Loucy (cell line): ENCODE measurements around the gene DMAP1.

Source experiments
- H2AFZ ChIP-seq: fragments of 200-600 bp; sonication (generic); 2 replicates; pipeline ENCODE4 v1.6.0; 2016; ENCODE audit warnings: antibody characterized with exemption, mild to moderate bottlenecking, low read length, moderate library complexity
- H3F3A ChIP-seq: fragments of 200-600 bp; 2 replicates; pipeline ENCODE4 v1.6.0; 2016; ENCODE audit warnings: antibody characterized with exemption, low read depth, mild to moderate bottlenecking
- H3K27me3 ChIP-seq: fragments of 200-600 bp; sonication (generic); 2 replicates; pipeline ENCODE4 v1.6.1; 2014; ENCODE audit warnings: low read length, mild to moderate bottlenecking; ENCODE audit not compliant: insufficient read depth, poor library complexity, severe bottlenecking
- H3K36me3 ChIP-seq: fragments of 200-600 bp; sonication (generic); 2 replicates; pipeline ENCODE4 v1.6.1; 2016; ENCODE audit warnings: low read length; ENCODE audit not compliant: insufficient read depth
- H3K4me1 ChIP-seq: fragments of 200-600 bp; sonication (generic); 2 replicates; pipeline ENCODE4 v1.5.1; 2014; ENCODE audit warnings: low read length, mild to moderate bottlenecking; ENCODE audit not compliant: insufficient read depth, poor library complexity, severe bottlenecking
- H3K4me2 ChIP-seq: fragments of 200-600 bp; sonication (generic); 2 replicates; pipeline ENCODE4 v1.6.0; 2014; ENCODE audit warnings: antibody characterized with exemption, low read length, low read depth, mild to moderate bottlenecking; ENCODE audit not compliant: poor library complexity, severe bottlenecking
- H3K4me3 ChIP-seq: fragments of 200-600 bp; sonication (generic); 2 replicates; pipeline ENCODE4 v1.5.1; 2014; ENCODE audit warnings: low read length, mild to moderate bottlenecking, mixed read lengths; ENCODE audit not compliant: poor library complexity, severe bottlenecking
- H3K79me2 ChIP-seq: fragments of 200-600 bp; sonication (generic); 2 replicates; pipeline ENCODE4 v1.6.1; 2014; ENCODE audit warnings: low read length; ENCODE audit not compliant: insufficient read depth
- H3K9ac ChIP-seq: fragments of 200-600 bp; sonication (generic); 2 replicates; pipeline ENCODE4 v1.6.0; 2014; ENCODE audit warnings: mild to moderate bottlenecking, low read depth, low read length, moderate library complexity; ENCODE audit not compliant: poor library complexity, severe bottlenecking
- H3K9me2 ChIP-seq: fragments of 200-600 bp; sonication (generic); replicated peaks from 2 replicates; pipeline ENCODE4 v1.6.1; 2016; ENCODE audit warnings: low read depth, low read length, mixed read lengths
- H3K9me3 ChIP-seq: fragments of 200-600 bp; sonication (generic); 2 replicates; pipeline ENCODE4 v1.6.1; 2014; ENCODE audit warnings: mild to moderate bottlenecking, antibody characterized with exemption, low read length, low read depth; ENCODE audit not compliant: insufficient read depth
- H4K20me1 ChIP-seq: fragments of 200-600 bp; sonication (generic); 2 replicates; pipeline ENCODE4 v1.6.0; 2014; ENCODE audit warnings: antibody characterized with exemption, low read length, mild to moderate bottlenecking; ENCODE audit not compliant: insufficient read depth, poor library complexity, severe bottlenecking
- CTCF ChIP-seq: fragments of 200-600 bp; sonication (generic); conservative IDR thresholded peaks from 2 replicates; pipeline ENCODE4 v1.5.1; 2014; ENCODE audit warnings: mild to moderate bottlenecking, antibody characterized with exemption, low read length
- EZH2phosphoT487 ChIP-seq: fragments of 200-600 bp; IDR thresholded peaks from 2 replicates; pipeline ENCODE4 v1.6.1; 2018; ENCODE audit warnings: antibody characterized with exemption, mild to moderate bottlenecking, moderate library complexity, borderline replicate concordance

DMAP1 gene

DNA sequence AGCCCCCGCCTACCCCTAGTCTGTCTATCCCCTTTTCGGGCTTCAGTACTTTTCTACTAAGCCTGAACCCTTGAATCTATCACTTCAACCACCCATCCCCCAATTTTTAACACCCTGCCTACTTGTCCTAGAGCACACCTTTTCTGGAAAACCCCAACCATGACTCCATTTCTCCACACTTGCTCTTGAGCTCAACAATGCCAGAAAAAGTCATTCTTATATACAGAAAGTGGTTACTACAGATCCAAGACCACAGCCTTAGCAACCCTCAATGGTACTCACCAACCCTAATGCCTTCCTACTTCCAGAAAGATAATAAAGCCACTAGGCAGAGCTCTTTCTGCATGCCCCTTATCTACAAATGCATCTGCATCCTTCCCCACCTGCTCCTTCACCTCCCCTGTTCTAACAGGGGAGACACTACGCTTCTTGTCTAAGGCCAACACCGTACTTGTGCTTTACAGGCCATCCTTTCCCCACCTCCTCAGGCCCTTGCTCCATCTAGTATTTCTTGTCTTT is 41.2 kb downstream of the DMAP1 start:
- no peaks in the 10 kb centered on the region for H3K27me3 ChIP-seq
- no peak overlapping the region for H3K9ac ChIP-seq
- TF ChIP-seq EZH2phosphoT487 (no peak), CTCF (no peak)
- no peaks in the 10 kb centered on the region for H3K9me3 ChIP-seq
- peaks cover 6% of the 10 kb centered on the region; the same call in 1 of the 2 replicates for H3F3A ChIP-seq
- H3K4me2 ChIP-seq = peak overlapping the region; percentile 53
- H2AFZ ChIP-seq = no peak overlapping the region
- H4K20me1 ChIP-seq = no peaks in the 10 kb centered on the region
- peaks cover 10% of the 10 kb centered on the region for H3K36me3 ChIP-seq
- H3K79me2 ChIP-seq = no peaks in the 10 kb centered on the region
- peak overlapping the region; percentile 37 for H3K4me3 ChIP-seq
- H3K9me2 ChIP-seq = no peaks in the 10 kb centered on the region
- H3K4me1 ChIP-seq = peaks cover 24% of the 10 kb centered on the region

- Histone ChIP-seq H3F3A (peaks cover 6% of the 10 kb centered on the region; the same call in 1 of the 2 replicates), H3K9me2 (no peaks in the 10 kb centered on the region), H2AFZ (no peak overlapping the region), H3K9me3 (no peaks in the 10 kb centered on the region), H3K4me1 (peaks cover 24% of the 10 kb centered on the region), H3K79me2 (no peaks in the 10 kb centered on the region), H3K4me3 (no peak overlapping the region), H3K4me2 (no peak overlapping the region), H3K27me3 (no peaks in the 10 kb centered on the region), H4K20me1 (no peaks in the 10 kb centered on the region), H3K36me3 (peaks cover 10% of the 10 kb centered on the region), H3K9ac (no peak overlapping the region)
- TF ChIP-seq EZH2phosphoT487 = no peak
- no peak for TF ChIP-seq CTCF
Measured at GRCh38 chr1:44256762-44257554, 43.7 kb downstream of the DMAP1 start.

- Histone ChIP-seq H3K4me1 (peaks cover 16% of the 10 kb centered on the region), H3K36me3 (peaks cover 10% of the 10 kb centered on the region), H3K4me2 (no peak overlapping the region), H3K27me3 (no peaks in the 10 kb centered on the region), H3F3A (peaks cover 6% of the 10 kb centered on the region; the same call in 1 of the 2 replicates), H3K9me2 (no peaks in the 10 kb centered on the region), H3K4me3 (no peak overlapping the region), H4K20me1 (no peaks in the 10 kb centered on the region), H2AFZ (no peak overlapping the region), H3K9ac (no peak overlapping the region), H3K79me2 (no peaks in the 10 kb centered on the region), H3K9me3 (no peaks in the 10 kb centered on the region)
- no peak for TF ChIP-seq CTCF
Measured at GRCh38 chr1:44259090-44259489, 45.8 kb downstream of the DMAP1 start.
